Psoas muscle (tissue), 8 donors: ENCODE measurements around the gene RIN3. TPM values are rescaled to one million over a fixed set of nuclear protein-coding genes. Genes with fewer than 3 reads are reported as not detected.
"Not testable (repeated sequence)": the region's sequence is repeated elsewhere in the genome, so short reads cannot be mapped to it uniquely, and the experiment has no call there.

Experiments
- ATAC-seq, 4 donors: fragments of 200-7000 bp; cut with Tn5 transposase; one replicate each; pipeline ENCODE4 v1.9.1; 2020; ENCODE audit warnings: moderate library complexity in 3 of 4, mild to moderate bottlenecking in 2 of 4
- DNase-seq, 2 donors: peaks; one replicate each; pipeline ENCODE4 v3.0.0-alpha.2; 2020
- H3K27ac ChIP-seq: fragments of 200-600 bp; one replicate; pipeline ENCODE4 v1.8.0; 2022
- H3K27me3 ChIP-seq, 3 donors: fragments of 200-600 bp in 1 of 3; one replicate each; pipeline versions ENCODE4 v1.6.1 to v1.8.0; 2013 to 2022; ENCODE audit warnings: low read length in 2 of 3, mild to moderate bottlenecking in 2 of 3, moderate library complexity in 1 of 3; ENCODE audit not compliant: insufficient read depth in 3 of 3
- H3K36me3 ChIP-seq, 2 donors: fragments of 200-600 bp in 1 of 2; one replicate each; pipeline versions ENCODE4 v1.6.1 to v1.8.0; 2013 to 2022; ENCODE audit warnings: low read depth in 1 of 2, mild to moderate bottlenecking in 1 of 2, moderate library complexity in 1 of 2; ENCODE audit not compliant: insufficient read depth in 1 of 2
- H3K4me1 ChIP-seq: fragments of 200-600 bp; one replicate; pipeline ENCODE4 v1.8.0; 2022
- H3K4me3 ChIP-seq: fragments of 200-600 bp; one replicate; pipeline ENCODE4 v1.8.0; 2022; ENCODE audit warnings: mild to moderate bottlenecking
- H3K9me3 ChIP-seq: fragments of 200-600 bp; one replicate; pipeline ENCODE4 v1.8.0; 2022
- WGBS, 3 donors: extraction: QIAGEN DNeasy Blood & Tissue Kit; methylation state at CpG; one replicate each; pipeline versions ENCODE4 v1.1.6 to v1.1.7; 2013; 5-methylcytosine and 5-hydroxymethylcytosine counted together
- intact Hi-C, 2 donors: fragments of 100-400 bp; cut with DNase I; formaldehyde crosslinking; loops; one replicate each; pipeline versions ENCODE4 v1.11.0 to v1.14.2; 2022
- polyA plus RNA-seq, 3 donors: library from polyadenylated mRNA; stranded (reverse); fragments of 200-250 nt; gene quantifications; one replicate each; pipeline ENCODE4 v1.2.3, GENCODE V29; 2013
- total RNA-seq, 4 donors: library from RNA; stranded (reverse); fragmentation: NEBNext Ultra II Directional in 2 of 4; extraction: Animal tissue kit (Norgen Biotek cat#: 25700) in 2 of 4; gene quantifications; one replicate each; pipeline versions ENCODE4 v1.2.1 to v1.2.4, GENCODE V29; 2021 to 2023
- TF ChIP-seq, protein P1 (sequence below): fragments of 200-600 bp; IDR thresholded peaks from one replicate; pipeline ENCODE4 v1.8.0; 2022; ENCODE audit warnings: antibody characterized with exemption
- donor health status: healthy with polysubstance abuse.
- donor health status: DM: no; HTN: no; CAD: no; lungs with moderate emphysema.
- donor health status: Bipolar disorder and iron deficiency.
- donor health status: healthy.
- donor health status: DM: yes; HTN: yes; CAD: no.
- donor health status: DM: no; HTN: no; CAD: no.
- donor health status: DM: no; HTN: no; CAD: no.
- donor health status: DM: yes; HTN: yes; CAD: no.

Gene RIN3
- total and polyA plus RNA-seq, 7 donors = 1.2 to 8.7 (median 3.8) TPM

DNA sequence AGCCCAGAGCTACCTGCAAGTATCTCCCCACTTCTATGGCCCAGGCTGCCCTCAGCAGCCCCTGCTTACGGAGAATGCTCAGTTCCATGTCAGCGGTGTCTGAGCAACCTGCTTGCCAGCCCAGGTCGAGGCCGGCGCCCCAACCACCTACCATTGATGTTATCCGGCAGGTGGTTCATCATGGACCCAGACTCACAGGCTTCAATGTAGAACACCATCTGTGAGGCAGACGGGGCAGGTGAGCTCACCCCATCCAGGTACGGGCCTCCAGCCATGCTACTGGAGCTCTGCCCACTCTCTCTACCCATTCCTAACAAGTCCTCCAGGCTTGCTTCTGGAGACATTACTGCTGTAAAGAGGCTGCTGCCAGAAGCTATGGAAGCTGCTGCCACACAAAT lies 199.1 kb downstream of the RIN3 start:
- Histone ChIP-seq H3K27me3 (no peaks in the 10 kb centered on the region), H3K4me3 (no peak overlapping the region), H3K4me1 (no peaks in the 10 kb centered on the region), H3K36me3 (peaks cover 0 to 69% of the 10 kb centered on the region in 2 donors), H3K9me3 (no peaks in the 10 kb centered on the region), H3K27ac (no peak overlapping the region)
- intact Hi-C loops = loop anchor here in 1 of 2 donors (5.0 kb wide), 1 partner anchor 70 kb away; no protein-coding TSS in a partner anchor
- ATAC-seq (no peak), DNase-seq (no peak)
- 96 to 98% (median 97%) methylated on average over 8 of the region's 8 CpGs for WGBS, 3 donors
- TF ChIP-seq, protein P1, sequence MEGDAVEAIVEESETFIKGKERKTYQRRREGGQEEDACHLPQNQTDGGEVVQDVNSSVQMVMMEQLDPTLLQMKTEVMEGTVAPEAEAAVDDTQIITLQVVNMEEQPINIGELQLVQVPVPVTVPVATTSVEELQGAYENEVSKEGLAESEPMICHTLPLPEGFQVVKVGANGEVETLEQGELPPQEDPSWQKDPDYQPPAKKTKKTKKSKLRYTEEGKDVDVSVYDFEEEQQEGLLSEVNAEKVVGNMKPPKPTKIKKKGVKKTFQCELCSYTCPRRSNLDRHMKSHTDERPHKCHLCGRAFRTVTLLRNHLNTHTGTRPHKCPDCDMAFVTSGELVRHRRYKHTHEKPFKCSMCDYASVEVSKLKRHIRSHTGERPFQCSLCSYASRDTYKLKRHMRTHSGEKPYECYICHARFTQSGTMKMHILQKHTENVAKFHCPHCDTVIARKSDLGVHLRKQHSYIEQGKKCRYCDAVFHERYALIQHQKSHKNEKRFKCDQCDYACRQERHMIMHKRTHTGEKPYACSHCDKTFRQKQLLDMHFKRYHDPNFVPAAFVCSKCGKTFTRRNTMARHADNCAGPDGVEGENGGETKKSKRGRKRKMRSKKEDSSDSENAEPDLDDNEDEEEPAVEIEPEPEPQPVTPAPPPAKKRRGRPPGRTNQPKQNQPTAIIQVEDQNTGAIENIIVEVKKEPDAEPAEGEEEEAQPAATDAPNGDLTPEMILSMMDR = no peak

DNA sequence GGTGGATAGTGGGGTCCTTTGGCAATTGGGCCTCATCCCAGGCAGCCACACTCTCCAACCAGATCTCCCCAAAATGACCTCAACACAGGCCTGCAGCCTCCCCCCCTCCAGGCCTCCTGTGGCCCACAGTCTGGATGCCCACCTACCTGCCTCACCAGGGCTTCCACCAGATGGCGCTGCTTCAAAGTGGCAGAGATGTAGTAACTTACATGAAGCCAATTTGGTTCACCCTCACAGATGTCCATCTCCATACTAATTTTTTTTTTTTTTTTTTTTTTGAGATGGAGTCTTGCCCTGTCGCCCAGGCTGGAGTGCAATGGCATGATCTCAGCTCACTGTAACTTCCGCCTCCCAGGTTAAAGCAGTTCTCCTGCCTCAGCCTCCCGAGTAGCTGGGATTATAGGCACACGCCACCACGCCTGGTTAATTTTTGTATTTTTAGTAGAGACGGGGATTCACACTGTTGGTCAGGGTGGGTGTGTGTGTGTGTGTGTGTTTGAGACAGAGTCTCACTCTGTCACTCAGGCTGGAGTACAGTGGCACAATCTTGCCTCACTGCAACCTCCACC lies 201.2 kb downstream of the RIN3 start:
- not testable (repeated sequence) for H3K4me3 ChIP-seq, H3K9me3 ChIP-seq, H3K27me3 ChIP-seq, H3K27ac ChIP-seq, H3K4me1 ChIP-seq
- ATAC-seq (peak; percentile 81 to 92 (median 83)), DNase-seq (peak; percentile 82 to 89)
- TF ChIP-seq, protein P1 = peak; percentile 69
- peaks cover 0 to 48% of the 10 kb centered on the region in 2 donors for H3K36me3 ChIP-seq
- 79 to 85% (median 84%) methylated on average over 6 to 7 of the region's 7 CpGs for WGBS, 3 donors
- intact Hi-C loops = loop anchor here (1.0 to 5.0 kb wide), 2 partner anchors 67 to 68 kb away; no protein-coding TSS in a partner anchor

DNA sequence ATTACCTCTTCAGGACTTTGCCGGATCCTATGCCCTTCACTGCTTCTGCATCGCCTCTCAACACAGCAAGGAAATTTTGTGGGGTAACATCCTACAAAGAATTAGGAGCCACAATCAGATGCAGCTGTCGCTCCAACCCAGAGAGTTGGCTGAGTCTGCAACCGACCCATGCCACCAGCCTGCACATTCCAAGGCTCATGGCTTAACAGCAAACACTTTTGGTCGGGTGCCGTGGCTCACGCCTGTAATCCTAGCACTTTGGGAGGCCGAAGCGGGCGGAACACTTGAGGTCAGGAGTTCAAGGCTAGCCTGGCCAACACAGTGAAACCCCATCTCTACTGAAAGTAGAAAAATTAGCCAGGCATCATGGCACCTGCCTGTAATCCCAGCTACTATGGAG lies 202.6 kb downstream of the RIN3 start:
- DNase-seq = no peak
- no peaks in the 10 kb centered on the region for H3K4me1 ChIP-seq
- H3K36me3 ChIP-seq = peaks cover 0 to 35% of the 10 kb centered on the region in 2 donors
- H3K4me3 ChIP-seq = no peak overlapping the region
- TF ChIP-seq, protein P1 = no peak
- intact Hi-C loops = no loop called here
- 34 to 55% (median 42%) methylated on average over 10 of the region's 10 CpGs for WGBS, 3 donors
- peak in 2 of 4 donors; percentile 51 to 55 for ATAC-seq
- peak overlapping the region; percentile 5 for H3K27ac ChIP-seq
- H3K9me3 ChIP-seq = no peaks in the 10 kb centered on the region
- no peaks in the 10 kb centered on the region for H3K27me3 ChIP-seq

DNA sequence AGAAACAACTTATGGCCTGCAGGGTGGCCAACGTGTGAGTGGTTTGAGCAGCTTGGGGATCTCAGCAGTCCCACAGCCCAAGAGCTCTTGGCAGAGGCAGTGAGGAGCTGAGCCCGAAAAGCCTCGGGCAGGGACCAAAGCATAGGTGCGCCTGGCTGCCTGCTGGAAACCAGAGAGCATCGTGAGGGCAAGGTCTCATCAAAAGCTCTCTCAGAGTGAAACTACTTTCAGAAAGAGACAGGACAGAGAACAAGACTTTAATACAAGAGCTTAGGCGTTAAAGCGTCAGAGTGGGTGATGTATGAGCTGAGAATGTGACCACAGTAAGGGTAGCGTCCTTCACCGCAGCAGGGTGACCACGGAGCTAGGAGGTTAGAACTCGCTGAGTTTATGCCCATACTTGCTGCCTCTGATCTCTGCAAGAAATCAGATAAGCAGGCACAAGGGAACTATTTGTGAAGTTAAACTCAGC lies 204.0 kb downstream of the RIN3 start:
- H3K27me3 ChIP-seq = no peaks in the 10 kb centered on the region
- H3K36me3 ChIP-seq = peaks cover 0 to 21% of the 10 kb centered on the region in 2 donors
- intact Hi-C loops = no loop called here
- H3K27ac ChIP-seq = no peak overlapping the region
- no peak overlapping the region for H3K4me3 ChIP-seq
- H3K4me1 ChIP-seq = no peaks in the 10 kb centered on the region
- no peak for DNase-seq
- H3K9me3 ChIP-seq = no peaks in the 10 kb centered on the region
- ATAC-seq = no peak
- WGBS, 3 donors = 80 to 85% (median 82%) methylated on average over 11 of the region's 11 CpGs
- TF ChIP-seq, protein P1 = no peak

DNA sequence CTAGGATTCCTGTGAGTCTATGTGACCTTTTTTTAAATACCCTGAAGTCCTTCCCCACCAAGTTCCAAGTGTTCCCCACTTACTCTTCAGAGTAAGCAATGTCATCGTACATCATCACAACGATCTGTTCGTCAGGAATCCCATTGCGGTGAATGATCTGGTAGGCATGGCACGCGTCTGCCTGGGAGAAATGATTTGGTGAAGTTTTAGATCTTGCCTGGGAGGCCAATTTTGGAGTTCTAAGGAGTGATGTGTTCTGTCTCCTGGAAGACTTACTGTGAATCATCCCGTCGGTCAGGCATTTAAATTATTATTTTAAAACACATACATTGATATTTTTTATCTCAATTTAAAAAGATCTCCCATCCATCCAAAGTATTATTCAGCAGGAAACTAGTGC lies 205.1 kb downstream of the RIN3 start:
- ATAC-seq = no peak
- Histone ChIP-seq H3K27ac (no peak overlapping the region), H3K9me3 (no peaks in the 10 kb centered on the region), H3K4me3 (no peak overlapping the region), H3K27me3 (no peaks in the 10 kb centered on the region), H3K4me1 (no peaks in the 10 kb centered on the region), H3K36me3 (peaks cover 0 to 10% of the 10 kb centered on the region in 2 donors)
- TF ChIP-seq, protein P1 = no peak
- intact Hi-C loops = no loop called here
- 85 to 89% (median 88%) methylated on average over 8 of the region's 8 CpGs for WGBS, 3 donors
- no peak for DNase-seq
